Measurements from ENCODE around the gene GNAL. TPM values are rescaled to one million over a fixed set of nuclear protein-coding genes. Genes with fewer than 3 reads are reported as not detected.

The GNAL gene
- total and polyA plus RNA-seq, 2 experiments from 2014 or later = 7.5 to 21.6 TPM

- Mint-ChIP-seq H3K36me3 (ENCODE audit: low read depth) (no peaks in the 10 kb centered on the region; the same call in 2 of the 3 replicates), H3K4me3 (no peak overlapping the region), H3K27ac (no peak overlapping the region), H3K9me3 (no peaks in the 10 kb centered on the region), H3K27me3 (ENCODE audit: insufficient read depth, low read depth, poor library complexity) (no peaks in the 10 kb centered on the region), H3K4me1 (no peaks in the 10 kb centered on the region)
- Histone ChIP-seq H2AFZ (no peak overlapping the region), H4K20me1 (replicated peaks; ENCODE audit: insufficient read depth) (no peaks in the 10 kb centered on the region), H3K4me1 (ENCODE audit: insufficient read depth) (no peaks in the 10 kb centered on the region), H3K36me3 (ENCODE audit: insufficient read depth) (no peaks in the 10 kb centered on the region), H3K4me2 (no peak overlapping the region), H3K79me2 (replicated peaks; ENCODE audit: insufficient read depth) (no peaks in the 10 kb centered on the region), H3F3A (replicated peaks; ENCODE audit: low read depth) (no peaks in the 10 kb centered on the region), H3K27me3 (ENCODE audit: insufficient read depth) (no peaks in the 10 kb centered on the region), H3K27ac (ENCODE audit: low read depth) (no peak overlapping the region), H3K9me2 (ENCODE audit: insufficient read depth) (peaks cover 9% of the 10 kb centered on the region), H3K4me3 (no peak overlapping the region)
- no peak for ATAC-seq
- no peak for DNase-seq (ENCODE audit: low spot score)
- TF ChIP-seq EZH2 (IDR thresholded peaks at IDR 0.05; ENCODE audit: low read depth, unreplicated experiment) (no peak), CTCF (conservative IDR thresholded peaks at IDR 0.05; ENCODE audit: low read depth in 2 of 2) (no peak), CREB1 (CRISPR knock-in tag; IDR thresholded peaks at IDR 0.05; ENCODE audit: low read depth) (no peak), ZNF331 (CRISPR knock-in tag; IDR thresholded peaks at IDR 0.05; ENCODE audit: low read depth) (no peak), ZNF114 (CRISPR knock-in tag; IDR thresholded peaks at IDR 0.05) (no peak)
Observed at GRCh38 chr18:11660691-11661090, 28.4 kb upstream of the GNAL start.

- H3F3A ChIP-seq (replicated peaks; ENCODE audit: low read depth) = no peaks in the 10 kb centered on the region
- no peaks in the 10 kb centered on the region for H3K9me3 Mint-ChIP-seq
- H3K9me2 ChIP-seq (ENCODE audit: insufficient read depth) = peaks cover 9% of the 10 kb centered on the region
- H3K4me3 ChIP-seq = no peak overlapping the region
- no peak overlapping the region for H3K27ac ChIP-seq (ENCODE audit: low read depth)
- no peaks in the 10 kb centered on the region; the same call in 2 of the 3 replicates for H3K36me3 Mint-ChIP-seq (ENCODE audit: low read depth)
- H3K27me3 Mint-ChIP-seq (ENCODE audit: insufficient read depth, low read depth, poor library complexity) = no peaks in the 10 kb centered on the region
- H3K79me2 ChIP-seq (replicated peaks; ENCODE audit: insufficient read depth) = no peaks in the 10 kb centered on the region
- no peak overlapping the region for H2AFZ ChIP-seq
- H3K4me3 Mint-ChIP-seq = no peak overlapping the region
- H3K27me3 ChIP-seq (ENCODE audit: insufficient read depth) = no peaks in the 10 kb centered on the region
- no peak overlapping the region for H3K4me2 ChIP-seq
- no peaks in the 10 kb centered on the region for H4K20me1 ChIP-seq (replicated peaks; ENCODE audit: insufficient read depth)
- ATAC-seq (no peak), DNase-seq (ENCODE audit: low spot score) (no peak)
- H3K4me1 ChIP-seq (ENCODE audit: insufficient read depth) = no peaks in the 10 kb centered on the region
- H3K36me3 ChIP-seq (ENCODE audit: insufficient read depth) = no peaks in the 10 kb centered on the region
- H3K27ac Mint-ChIP-seq = no peak overlapping the region
- H3K4me1 Mint-ChIP-seq = peaks cover 5% of the 10 kb centered on the region; the same call in 2 of the 3 replicates
- TF ChIP-seq ZNF462 (CRISPR knock-in tag; IDR thresholded peaks at IDR 0.05) (no peak), POLR2AphosphoS5 (IDR thresholded peaks at IDR 0.05; ENCODE audit: low read depth) (no peak), CREB1 (CRISPR knock-in tag; IDR thresholded peaks at IDR 0.05; ENCODE audit: low read depth) (no peak), ZNF331 (CRISPR knock-in tag; IDR thresholded peaks at IDR 0.05; ENCODE audit: low read depth) (no peak), NANOG (IDR thresholded peaks at IDR 0.05; ENCODE audit: borderline replicate concordance) (no peak), REST (IDR thresholded peaks at IDR 0.05; ENCODE audit: unreplicated experiment) (no peak)
Observed at GRCh38 chr18:11661430-11661829, 27.6 kb upstream of the GNAL start.

Data from GM23338 (cell line).